Activated CD8-positive, alpha-beta memory T cell treated with anti-CD3 and anti-CD28 coated beads, Interleukin-2, amount 50 U/mL, for 24 hours (primary cell): ENCODE results near the gene ADIPOR2.
"Not testable (repeated sequence)": the region's sequence is repeated elsewhere in the genome, so short reads cannot be mapped to it uniquely, and the experiment has no call there.

Experiments
- DNase-seq: peaks from one replicate; pipeline ENCODE4 v3.0.0-alpha.2; 2020; ENCODE audit errors: extremely low read depth

ADIPOR2 gene

DNA sequence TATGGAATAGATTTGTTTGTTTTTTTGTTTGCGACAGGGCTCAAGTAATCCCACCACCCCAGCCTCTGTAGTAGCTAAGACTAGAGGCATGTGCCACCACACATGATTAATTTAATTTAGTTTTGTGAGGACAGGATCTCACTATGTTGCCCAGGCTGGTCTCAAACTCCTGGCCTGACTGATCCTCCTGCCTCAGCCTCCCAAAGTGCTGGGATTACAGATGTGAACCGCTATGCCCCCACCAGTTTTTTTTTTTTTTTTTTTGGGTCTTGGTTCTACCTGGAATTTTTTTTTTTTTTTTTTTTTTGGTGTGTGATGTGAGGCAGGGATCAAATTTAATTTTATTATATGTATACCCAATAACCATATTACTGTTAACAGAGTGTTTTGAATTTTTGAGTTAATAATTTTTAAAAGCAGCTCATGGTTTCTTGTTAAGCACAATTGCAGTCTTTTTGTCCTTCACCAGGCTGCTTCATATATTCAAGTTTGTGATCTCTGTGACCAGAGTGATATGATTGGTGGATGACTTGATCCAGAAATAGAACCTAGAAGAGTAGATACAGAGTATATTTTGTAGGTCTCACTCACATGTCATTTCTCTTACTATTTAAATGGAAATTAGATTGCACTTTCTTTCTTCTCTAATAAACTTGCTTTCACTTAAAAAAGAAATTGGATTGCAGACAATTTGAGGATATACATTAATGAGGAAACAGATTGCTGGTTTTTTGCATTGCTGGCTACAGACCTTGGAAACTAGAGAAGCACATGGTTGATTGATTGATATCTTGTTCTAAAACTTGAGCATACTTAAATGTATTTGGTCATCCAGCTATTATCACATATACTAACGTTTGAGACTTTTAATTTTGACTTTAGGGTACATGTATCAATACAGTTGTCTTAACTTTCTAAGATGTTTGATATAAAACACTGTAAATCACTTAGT, 13.2 kb downstream of the ADIPOR2 start:
- DNase-seq, result no peak

- no peak for DNase-seq
These were observed 15.1 kb downstream of the ADIPOR2 start for GRCh38 chr12:1705774-1706631.

GRCh38 chr12:1706632-1706980, 15.7 kb downstream of the ADIPOR2 start:
- DNase-seq, result no peak

DNA sequence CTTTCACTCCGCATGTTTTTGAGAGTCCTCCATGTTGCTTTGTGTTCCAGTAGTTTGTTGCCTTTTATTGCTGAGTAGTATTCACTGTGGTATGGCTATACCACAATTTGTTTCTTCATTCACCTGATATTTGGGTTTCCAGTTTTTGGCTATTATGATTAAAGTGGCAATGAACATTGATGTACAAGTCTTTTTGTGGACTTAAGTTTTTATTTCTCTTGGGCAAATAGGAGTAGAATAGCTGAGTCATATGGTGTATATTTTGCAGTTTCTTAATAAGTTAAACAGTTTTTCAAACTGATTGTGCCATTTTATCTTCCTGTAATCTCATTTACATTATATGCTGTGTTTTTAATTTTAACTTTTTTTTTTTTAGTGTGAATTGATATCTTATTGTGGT, 16.2 kb downstream of the ADIPOR2 start:
- DNase-seq, result no peak

DNA sequence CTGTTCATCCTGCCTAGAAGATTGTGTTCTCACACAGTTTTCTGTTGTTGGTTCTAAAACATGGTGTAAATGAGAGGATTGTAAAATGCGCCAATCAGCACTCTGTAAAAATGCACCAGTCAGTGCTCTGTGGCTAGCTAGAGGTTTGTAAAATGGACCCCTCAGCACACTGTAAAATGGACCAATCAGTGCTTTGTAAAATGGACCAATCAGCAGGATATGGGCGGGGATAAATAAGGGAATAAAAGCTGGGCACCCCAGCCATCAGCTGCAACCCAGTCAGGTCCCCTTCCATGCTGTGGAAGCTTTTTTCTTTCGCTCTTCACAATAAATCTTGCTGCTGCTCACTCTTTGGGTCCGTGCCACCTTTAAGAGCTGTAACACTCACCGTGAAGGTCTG, 19.1 kb downstream of the ADIPOR2 start:
- not testable (repeated sequence) for DNase-seq

- not testable (repeated sequence) for DNase-seq
These were observed 20.0 kb downstream of the ADIPOR2 start for GRCh38 chr12:1710870-1711269.

DNA sequence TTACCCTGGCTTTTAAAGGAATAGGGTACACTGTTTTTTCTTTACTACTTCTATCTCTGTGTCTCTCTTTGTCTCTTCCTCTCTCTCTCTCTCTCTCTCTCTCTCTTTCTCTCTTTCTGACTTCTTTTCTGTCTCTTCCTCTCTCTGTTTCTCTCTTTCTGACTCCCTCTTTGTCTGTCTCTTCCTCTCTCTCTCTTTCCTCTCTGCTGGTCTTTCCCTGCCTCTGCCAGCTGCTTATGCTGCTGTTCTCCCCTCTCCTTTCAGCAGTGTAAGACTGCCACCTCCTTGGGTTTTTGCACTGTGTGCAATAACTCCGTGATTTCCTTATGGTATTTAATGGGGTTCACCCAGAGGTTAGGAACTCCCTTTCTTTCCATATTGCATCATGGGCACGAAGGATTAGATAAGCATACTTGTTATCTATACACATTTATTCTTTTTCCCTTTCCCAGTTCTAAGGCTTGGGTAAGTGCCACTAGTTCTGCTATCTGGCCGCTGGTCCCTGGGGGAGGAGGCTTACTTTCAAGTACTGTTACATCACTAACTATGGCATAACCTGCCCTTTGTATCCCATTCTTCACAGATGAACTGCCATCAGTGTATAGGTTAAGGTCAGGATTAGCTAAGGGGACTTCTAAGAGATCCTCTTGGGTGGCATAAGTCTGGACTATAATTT, 20.8 kb downstream of the ADIPOR2 start:
- not testable (repeated sequence) for DNase-seq

DNA sequence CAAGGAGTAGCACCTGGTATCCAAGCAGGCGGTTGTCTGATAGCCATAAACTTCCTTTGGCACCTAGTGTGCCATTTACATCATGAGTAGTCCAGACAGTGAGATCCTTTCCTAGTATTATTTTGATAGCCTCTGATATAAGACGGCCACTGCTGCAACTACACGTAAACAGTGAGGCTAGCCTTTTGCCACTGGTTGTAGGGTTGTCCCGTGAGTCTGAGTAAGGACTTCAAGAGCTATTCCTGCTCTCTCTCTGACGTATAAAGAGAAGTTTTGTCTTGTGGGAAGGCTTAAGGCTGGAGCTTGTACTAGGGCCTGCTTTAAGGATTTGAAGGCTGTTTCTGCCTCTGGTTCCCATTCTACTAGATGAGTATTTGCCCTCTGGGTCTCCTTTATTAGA, 21.4 kb downstream of the ADIPOR2 start:
- DNase-seq, result not testable (repeated sequence)

- not testable (repeated sequence) for DNase-seq
These were observed 22.0 kb downstream of the ADIPOR2 start for GRCh38 chr12:1712852-1713251.

DNA sequence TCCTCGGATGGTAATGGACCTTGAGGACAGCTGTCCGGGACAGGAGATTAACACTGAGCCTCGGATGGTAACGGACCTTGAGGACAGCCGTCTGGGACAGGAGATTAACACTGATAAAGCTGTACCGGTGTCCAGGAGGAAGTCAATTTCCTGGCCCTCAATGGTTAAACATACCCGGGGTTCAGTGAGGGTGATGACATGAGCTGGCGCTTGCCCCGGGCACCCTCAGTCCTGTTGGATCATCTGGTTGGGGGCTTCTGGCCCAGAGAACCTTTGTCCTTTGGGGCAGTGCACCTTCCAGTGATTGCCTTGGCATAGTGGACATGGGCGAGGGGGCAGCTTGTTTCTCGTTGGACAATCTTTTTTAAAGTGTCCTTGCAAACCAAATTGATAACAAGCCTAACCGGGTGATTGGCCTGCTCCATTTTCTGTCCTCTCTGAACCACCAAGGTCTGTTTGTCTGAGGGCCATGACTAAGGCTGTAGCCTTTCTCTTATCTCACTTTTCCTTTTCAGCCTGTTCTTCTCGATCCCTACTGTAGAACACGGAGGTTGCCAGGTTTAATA, 23.0 kb downstream of the ADIPOR2 start:
- DNase-seq, result not testable (repeated sequence)

DNA sequence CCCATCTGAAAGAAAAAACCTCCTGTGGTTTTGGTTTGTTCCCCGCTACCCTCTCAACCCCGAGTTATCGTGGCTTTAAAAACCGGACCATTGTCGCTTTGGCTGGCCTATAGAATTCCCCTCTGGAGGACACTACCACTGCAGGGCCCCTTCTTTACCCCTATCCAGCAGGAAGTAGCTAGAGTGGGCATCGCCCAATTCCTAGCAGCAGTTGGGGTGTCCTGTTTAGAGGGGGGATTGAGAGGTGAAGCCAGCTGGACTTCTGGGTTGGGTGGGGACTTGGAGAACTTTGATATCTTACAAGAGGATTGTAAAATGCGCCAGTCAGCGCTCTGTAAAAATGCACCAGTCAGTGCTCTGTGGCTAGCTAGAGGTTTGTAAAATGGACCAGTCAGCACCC, 24.6 kb downstream of the ADIPOR2 start:
- not testable (repeated sequence) for DNase-seq

GRCh38 chr12:1716215-1716862, 25.5 kb downstream of the ADIPOR2 start:
- DNase-seq, result no peak

DNA sequence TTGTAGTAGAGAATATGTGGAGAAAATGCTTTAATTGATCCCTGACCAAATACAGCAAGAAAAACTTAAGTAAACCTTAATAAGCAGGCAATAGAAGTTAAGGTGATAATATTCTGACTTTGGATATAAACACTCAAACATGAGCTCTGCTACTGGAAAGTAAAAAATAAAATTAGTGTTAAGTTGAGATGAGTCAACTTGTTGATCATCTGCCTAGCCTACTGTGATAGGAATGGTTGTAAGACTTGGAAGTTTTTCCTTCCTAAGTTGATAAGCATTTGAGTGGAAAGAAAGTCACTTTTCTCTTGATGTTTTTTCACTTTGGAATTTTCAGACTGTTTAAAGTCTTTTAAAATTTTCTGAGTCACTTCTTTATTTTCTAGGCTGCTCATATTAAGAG, 26.0 kb downstream of the ADIPOR2 start:
- no peak for DNase-seq

DNA sequence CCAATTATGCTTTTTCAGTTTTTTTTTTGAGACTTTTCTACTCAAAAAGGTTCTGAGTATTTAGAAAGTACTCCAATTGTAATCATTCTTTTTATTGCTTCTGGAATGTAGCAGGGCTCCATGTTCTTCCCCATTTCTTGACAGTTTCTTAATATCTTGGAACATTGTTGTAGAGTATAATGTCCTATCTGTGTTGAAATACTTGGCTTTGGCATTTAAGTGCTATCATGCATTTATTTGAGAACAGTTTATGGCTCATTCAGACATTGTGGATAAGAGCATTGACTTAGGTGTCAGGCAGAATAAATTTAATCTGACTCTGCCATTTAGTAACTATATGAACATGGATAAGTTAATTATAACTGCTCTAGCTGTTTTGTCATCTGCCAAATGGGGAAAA, 28.3 kb downstream of the ADIPOR2 start:
- no peak for DNase-seq

DNA sequence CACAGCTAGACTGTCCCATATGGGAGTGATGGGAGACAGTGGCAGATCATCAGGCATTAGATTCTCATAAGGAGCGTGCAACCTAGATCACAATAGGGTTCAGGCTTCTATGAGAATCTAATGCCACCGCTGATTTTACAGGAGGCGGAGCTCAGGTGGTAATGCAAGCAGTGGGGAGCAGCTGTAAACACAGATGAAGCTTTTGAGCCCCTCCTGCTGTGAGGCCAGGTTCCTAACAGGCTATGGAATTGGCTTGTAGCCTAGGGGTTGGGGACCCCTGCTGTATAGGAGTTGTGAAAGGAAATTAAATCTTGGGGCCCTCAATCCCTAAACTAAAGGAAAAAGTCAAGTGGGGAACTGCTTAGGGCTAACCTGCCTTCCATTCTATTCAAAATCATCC, 29.6 kb downstream of the ADIPOR2 start:
- DNase-seq, result no peak

- no peak for DNase-seq
These were observed 32.9 kb downstream of the ADIPOR2 start for GRCh38 chr12:1723721-1724120.

- DNase-seq, result no peak
These were observed 33.4 kb downstream of the ADIPOR2 start for GRCh38 chr12:1724250-1724649.

DNA sequence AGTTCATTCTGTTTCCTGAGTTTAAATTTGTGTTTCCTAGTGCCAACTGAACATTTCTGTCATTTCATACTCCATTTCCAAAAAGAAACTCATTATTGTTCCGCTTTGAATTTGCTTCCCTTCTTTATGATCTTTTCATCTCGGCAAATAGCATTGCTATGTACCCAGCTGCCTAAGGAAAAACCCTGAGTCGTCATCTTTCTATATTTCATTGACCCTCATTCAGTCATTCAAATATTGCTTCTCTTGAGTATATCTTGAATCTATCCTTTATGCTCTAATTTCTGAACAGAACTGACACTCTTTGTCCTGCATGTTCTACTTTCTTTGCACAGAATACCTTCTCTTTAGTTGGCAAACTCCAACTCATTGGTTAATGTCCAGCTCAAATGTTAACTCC, 35.9 kb downstream of the ADIPOR2 start:
- no peak for DNase-seq

DNA sequence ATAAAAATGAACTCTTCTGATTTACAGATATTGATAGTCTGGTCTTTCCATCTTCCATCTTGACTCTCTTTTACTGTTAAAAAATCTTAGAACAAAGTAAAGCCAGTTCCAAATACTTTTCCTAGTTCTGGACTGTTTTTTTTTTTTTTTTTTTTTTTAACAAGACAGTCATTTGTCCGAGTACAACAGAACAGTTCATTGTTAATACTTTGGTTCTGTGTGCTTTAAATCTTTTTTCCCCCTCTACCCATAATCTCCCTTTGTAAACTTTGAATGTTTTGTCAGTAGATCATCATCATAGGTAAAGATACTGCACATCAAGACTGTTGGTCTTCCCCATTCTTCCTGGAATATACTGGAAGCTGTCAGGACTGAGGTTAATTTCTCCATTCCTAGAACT, 38.0 kb downstream of the ADIPOR2 start:
- DNase-seq, result no peak

GRCh38 chr12:1731019-1731687, 40.3 kb downstream of the ADIPOR2 start:
- no peak for DNase-seq

- not testable (repeated sequence) for DNase-seq
These were observed 40.8 kb downstream of the ADIPOR2 start for GRCh38 chr12:1731688-1732078.
